A673 (cell line): ENCODE results near the gene S100Z.

ENCODE experiments used
- EZH2 ChIP-seq: fragments of 200-600 bp; sonication (generic); IDR thresholded peaks from 2 replicates; pipeline ENCODE4 v1.6.1; 2017; ENCODE audit warnings: borderline replicate concordance, low read depth, mild to moderate bottlenecking, mixed read lengths, antibody characterized with exemption, low read length; ENCODE audit not compliant: poor library complexity, severe bottlenecking
- TF ChIP-seq, protein P1 (sequence below): fragments of 300-800, 200-600 bp; sonication (generic); conservative IDR thresholded peaks from 2 replicates; pipeline ENCODE4 v1.5.1; 2017; ENCODE audit warnings: low read depth, mild to moderate bottlenecking, antibody characterized with exemption, low read length, moderate library complexity, mixed read lengths

- TF ChIP-seq, protein P1, sequence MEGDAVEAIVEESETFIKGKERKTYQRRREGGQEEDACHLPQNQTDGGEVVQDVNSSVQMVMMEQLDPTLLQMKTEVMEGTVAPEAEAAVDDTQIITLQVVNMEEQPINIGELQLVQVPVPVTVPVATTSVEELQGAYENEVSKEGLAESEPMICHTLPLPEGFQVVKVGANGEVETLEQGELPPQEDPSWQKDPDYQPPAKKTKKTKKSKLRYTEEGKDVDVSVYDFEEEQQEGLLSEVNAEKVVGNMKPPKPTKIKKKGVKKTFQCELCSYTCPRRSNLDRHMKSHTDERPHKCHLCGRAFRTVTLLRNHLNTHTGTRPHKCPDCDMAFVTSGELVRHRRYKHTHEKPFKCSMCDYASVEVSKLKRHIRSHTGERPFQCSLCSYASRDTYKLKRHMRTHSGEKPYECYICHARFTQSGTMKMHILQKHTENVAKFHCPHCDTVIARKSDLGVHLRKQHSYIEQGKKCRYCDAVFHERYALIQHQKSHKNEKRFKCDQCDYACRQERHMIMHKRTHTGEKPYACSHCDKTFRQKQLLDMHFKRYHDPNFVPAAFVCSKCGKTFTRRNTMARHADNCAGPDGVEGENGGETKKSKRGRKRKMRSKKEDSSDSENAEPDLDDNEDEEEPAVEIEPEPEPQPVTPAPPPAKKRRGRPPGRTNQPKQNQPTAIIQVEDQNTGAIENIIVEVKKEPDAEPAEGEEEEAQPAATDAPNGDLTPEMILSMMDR: no peak
- no peak for TF ChIP-seq EZH2
Observed at GRCh38 chr5:76820526-76820890, 29.3 kb upstream of the S100Z start.
